Activated T-cell treated with anti-CD3 and anti-CD28 coated beads for 48 hours (primary cell): ENCODE data around the gene CDC20.
"Not testable (repeated sequence)": the region's sequence is repeated elsewhere in the genome, so short reads cannot be mapped to it uniquely, and the experiment has no call there.

Source experiments
- DNase-seq: peaks from one replicate; pipeline ENCODE4 v3.0.0-alpha.2; 2020; ENCODE audit warnings: low read depth

Gene CDC20

DNA sequence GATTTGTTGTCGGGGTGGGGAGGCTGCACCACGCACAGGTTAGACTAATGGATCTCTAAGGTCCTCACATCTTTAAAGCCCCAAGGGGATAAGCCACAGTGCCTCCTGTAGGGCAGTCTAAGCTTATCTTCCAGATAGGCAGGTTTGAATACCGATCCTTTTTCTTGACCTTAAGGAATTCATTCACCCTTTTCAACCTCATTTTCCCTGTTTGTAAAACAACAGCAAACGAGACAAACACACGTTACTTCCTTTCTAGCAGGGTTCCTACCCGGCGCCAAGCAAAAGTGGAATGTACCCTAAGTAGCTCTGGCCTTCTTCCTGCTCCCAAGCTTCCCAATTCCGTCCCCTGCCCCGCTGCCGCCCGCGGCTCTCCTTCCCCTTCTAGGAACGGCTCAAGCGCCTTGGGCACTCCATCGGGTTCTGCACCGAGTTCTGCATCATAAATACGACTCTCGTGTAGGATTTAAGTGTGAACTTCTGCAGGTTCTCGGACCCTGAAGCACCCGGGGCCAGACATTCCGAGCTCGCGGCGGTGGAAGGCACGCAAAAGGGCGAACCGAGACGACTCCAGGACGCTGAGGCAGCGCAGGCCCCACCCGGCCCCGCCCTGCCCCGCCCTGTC, 548 bp upstream of the CDC20 start:
- DNase-seq: no peak

- DNase-seq: no peak
Measured at GRCh38 chr1:43359696-43360095, 915 bp downstream of the CDC20 start.

DNA sequence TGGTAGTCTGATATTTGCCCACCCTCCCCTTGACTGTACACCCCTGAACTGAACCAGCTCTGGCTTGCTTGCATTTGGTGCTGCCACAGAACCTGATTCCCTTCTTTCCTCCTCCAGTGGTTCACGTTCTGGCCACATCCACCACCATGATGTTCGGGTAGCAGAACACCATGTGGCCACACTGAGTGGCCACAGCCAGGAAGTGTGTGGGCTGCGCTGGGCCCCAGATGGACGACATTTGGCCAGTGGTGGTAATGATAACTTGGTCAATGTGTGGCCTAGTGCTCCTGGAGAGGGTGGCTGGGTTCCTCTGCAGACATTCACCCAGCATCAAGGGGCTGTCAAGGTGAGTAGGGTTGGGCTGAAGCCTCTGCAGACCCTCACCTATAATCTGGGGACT, 1.8 kb downstream of the CDC20 start:
- no peak for DNase-seq

GRCh38 chr1:43363283-43363934, 4.6 kb downstream of the CDC20 start:
- DNase-seq: no peak

DNA sequence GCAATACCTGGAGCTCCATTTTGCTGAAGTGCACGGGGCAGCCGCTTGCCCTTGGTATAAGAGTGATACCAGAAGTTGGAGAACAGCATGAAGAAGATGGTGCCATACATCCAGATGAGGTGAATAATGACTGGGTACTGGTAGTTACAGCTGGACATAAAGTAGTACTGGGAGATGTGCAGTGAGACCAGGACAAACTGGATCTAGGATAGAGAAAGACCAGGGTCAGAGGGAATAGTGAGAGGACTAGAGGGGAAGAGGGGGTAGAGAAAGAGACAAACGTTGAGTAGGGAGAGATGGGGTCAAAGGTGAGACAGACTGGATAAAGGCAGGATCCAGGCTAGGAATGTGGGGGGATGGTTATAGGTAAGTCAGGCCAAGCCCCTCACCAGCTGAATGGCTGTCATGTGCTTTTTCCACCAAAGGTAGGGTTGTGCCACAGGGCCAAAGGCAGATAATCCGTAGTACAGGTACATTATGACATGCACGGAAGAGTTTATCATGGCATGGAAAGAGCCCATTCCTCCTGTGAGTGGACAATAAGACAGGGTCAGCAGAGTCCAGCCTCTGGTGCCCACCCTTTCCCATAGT, 5.2 kb downstream of the CDC20 start:
- DNase-seq: no peak

- DNase-seq: no peak
Measured at GRCh38 chr1:43365678-43366077, 6.9 kb downstream of the CDC20 start.

- DNase-seq: peak; percentile 13
Measured at GRCh38 chr1:43366179-43366578, 7.4 kb downstream of the CDC20 start.

- DNase-seq: no peak
Measured at GRCh38 chr1:43366601-43367025, 7.8 kb downstream of the CDC20 start.

DNA sequence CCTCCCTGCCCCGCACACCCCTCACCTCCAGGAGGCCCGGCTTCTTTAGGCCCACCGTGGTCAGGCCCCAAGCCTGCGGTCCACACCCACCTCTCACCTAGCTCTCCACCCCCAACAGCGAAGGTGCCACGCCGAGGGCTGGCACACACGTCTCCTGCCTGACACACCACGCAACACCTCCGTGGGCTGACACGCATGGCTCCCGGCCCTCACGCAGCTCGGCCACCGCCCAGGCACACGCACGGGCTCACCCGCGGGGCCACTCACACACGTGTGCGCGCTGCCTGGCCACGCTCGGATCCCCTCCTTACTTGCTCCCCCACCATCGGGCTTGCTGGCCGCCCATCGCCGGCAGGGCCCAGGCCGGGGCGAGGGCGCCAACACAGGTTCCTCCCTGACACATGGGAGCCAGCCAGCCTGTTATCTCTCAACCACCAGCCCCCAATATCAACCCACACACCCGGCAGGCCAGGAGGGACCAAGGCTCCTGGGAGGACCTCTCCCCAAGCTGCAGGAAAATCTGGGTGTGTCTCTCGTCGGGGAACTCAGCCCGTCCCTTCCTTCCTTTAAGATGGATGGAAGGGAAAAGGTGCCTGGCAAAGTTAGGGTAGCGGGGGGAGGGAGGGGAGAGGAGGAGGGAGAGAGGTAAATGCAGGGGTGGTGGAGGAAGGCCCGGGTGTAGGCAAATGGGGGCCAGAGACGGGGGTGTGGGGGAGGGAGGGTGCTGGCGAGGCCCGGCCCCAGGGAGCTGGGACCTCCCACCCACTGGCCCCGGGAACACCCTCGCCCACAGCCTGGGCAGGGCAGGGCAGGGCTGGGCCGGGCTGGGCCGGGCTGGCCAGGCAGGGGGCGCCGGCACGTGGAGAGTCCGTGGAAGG, 8.5 kb downstream of the CDC20 start:
- DNase-seq: peak; percentile 21

GRCh38 chr1:43367904-43368645, 9.3 kb downstream of the CDC20 start, which contains the start of gene ELOVL1:
Gene ELOVL1 (minus strand): TSS chr1:43368011. CDS start chr1:43365609, 2,402 bp downstream.
- peak; percentile 92 for DNase-seq

DNA sequence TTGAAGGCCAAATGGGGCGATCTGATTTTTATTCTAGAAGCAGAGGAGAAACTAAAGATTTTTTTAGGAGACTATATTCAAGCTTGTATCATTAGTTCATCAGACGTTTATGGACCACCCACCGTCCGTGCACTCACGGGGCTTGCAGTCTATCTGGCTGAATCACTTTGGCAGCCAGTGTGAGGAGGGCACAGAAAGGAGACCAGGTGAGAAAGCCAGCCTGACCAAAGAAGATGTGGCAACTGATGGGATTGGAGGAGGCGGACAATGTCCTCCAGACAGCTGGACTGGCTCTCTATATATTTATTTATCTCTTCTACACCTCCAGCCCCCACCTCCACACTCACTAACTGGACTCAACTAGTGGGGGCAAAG, 9.9 kb downstream of the CDC20 start:
- no peak for DNase-seq

- not testable (repeated sequence) for DNase-seq
Measured at GRCh38 chr1:43369779-43370178, 11.0 kb downstream of the CDC20 start.

- DNase-seq: no peak
Measured at GRCh38 chr1:43370564-43370963, 11.8 kb downstream of the CDC20 start.

GRCh38 chr1:43372172-43372571, 13.4 kb downstream of the CDC20 start:
- DNase-seq: no peak

- DNase-seq: no peak
Measured at GRCh38 chr1:43373066-43373940, 14.5 kb downstream of the CDC20 start.

DNA sequence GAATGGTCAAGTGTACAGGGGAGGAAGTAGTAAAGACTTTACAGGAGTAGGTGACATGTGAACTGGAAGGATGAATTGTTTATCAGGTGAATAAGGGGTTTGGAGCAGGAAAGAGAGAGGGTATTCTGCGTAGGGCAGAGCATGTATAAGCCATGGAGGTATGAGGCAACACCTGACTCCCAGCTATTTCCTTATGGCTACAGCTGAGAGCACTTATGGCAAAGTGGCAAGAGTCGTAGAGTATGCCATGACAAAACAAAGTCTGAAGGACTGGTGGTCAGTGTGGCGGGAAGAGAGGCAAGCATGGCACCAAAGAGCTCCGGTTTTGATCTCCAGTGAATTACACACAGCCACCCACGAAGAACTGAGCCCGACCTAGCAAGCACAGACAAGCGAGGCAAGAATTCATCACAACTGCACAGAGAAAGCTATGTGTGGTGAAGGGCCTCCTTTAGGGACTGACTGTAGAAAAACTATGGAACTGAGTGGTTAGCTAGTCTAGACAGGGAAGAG, 18.0 kb downstream of the CDC20 start:
- DNase-seq: no peak

GRCh38 chr1:43377831-43378230, 19.1 kb downstream of the CDC20 start:
- DNase-seq: no peak

DNA sequence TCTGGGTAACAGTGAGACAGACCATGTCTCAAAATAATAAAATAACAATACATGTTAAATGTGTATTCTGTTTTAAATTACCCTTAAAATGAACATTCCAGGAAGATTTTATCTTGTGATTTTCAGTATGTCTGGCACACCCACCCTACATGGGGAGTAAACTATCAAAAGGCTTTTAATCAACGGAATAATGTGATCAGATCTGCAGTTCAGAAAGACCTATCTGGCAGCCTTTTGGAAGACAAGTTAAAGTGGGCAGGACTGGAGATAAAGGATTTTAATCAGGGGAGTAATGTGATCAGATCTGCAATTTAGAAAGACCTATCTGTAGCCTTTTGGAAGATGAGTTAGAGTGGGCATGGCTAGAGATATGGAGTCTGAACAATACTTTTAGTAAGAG, 20.7 kb downstream of the CDC20 start:
- no peak for DNase-seq

- no peak for DNase-seq
Measured at GRCh38 chr1:43381612-43382011, 22.8 kb downstream of the CDC20 start.

GRCh38 chr1:43382027-43382779, 23.4 kb downstream of the CDC20 start:
- DNase-seq: no peak
